HG03520 (cell line): ENCODE data around the gene SH3RF3.

ENCODE experiments used
- ATAC-seq: cut with Tn5 transposase; IDR thresholded peaks from one replicate; pipeline ENCODE4 v1.9.1; 2021; ENCODE audit warnings: mild to moderate bottlenecking, moderate library complexity; ENCODE audit not compliant: unreplicated experiment

The SH3RF3 gene

DNA sequence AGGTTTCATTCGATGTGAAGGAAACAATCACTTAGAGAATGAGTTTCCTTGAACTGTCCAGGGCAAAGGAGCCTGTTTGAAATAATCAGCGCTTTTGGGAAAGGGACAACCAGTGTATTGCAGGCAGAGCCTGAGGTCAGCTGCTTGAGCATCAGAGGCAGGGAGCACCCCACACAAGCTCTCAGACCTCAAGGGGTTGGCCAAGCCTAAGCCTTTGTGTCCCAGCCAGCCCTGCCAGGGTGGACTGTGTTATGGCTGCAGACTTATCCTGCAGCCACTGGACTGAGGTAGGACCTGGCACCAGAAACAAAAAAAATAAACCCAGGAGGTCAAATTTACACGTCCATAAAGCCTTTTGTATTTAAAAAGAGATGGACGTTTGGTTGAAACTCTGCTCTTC lies 256.5 kb downstream of the SH3RF3 start:
- no peak for ATAC-seq

DNA sequence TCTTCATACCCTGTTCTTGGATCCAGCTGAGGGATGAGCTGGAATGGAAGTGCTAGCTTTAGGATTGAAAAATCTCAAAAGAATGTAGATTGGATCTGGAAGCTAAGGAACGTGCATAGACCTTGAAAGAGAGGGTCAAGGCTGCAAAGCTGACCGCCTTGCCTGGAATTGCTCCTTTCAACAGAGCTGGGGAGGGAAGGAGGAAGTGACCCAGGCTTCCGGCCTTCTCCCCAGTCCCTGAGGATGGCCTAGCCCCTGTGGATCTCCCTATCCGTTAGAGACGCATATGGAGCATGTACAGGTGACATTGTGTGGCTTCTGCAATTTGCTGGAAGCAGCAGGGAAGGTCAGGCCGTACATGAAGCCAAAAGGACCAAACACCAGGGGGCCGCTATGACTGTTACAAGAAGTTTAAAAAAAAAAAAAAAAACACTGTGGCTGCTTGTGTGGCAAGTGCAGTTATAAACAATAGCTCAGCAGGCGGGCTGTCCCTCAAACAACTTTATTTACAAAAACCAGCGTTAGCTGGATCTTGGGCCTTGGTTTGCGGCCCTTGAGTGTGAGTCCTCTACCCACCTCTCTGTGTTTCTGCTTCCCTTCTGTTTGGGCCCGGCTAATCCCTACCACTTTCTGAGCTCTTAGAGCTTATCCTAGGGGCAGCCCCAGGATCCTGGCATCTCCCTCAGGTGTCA lies 257.1 kb downstream of the SH3RF3 start:
- no peak for ATAC-seq

DNA sequence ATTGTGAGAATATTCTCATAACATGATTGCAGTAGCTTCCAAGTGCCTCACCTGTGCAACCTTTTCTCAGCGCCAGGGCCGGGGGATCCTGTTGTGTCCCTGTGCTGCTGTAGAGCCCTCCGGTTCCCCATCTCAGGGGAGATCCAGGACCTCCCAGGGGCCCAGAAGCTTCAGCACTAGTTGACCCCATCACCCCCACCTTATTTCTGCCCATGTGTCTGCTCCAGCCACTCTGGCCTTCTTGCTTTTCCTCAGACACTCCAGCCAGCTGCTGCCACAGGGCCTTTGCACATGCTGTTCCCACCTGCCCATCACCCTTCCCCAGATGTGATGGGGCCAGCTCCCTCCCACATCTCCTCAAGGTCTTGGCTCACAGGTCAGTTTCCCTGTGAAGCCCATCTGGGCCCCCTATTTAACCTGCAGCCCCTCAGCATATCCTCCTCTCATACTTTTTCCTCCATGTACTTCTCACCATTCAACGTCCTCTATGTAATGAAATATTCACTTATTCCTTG lies 258.3 kb downstream of the SH3RF3 start:
- ATAC-seq = no peak

DNA sequence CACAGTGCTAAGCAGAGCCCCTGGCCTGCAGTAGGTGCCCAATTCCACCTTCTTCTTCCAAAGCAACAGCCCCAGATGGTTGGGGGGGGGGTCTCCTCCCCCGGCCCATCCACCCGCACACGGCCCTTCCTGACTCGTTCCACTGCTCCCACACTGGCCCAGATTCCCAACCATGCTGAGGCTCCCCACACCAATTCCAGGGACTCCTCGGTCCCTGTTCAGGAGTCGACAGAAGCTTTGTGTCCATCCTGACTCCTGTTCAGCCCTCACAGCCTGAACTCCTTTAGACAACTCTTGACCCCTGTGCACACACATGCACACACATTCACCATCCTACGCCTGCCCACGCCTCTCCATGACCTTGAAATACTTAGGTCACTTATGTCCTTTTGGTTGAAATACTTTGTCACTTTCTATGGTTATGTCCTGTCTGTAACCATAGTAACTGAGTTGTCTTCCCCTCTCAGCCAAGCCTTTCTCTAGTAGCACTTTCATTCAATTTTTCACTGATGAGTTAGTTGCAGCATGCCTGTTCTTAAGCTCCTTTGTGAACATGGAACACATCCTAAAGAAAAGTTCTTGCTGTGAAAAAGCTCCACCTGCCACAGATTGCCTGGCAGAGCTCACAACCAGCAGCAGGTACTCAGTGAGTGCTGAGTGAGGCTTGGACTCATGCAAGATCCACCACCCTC lies 258.9 kb downstream of the SH3RF3 start:
- ATAC-seq = no peak

DNA sequence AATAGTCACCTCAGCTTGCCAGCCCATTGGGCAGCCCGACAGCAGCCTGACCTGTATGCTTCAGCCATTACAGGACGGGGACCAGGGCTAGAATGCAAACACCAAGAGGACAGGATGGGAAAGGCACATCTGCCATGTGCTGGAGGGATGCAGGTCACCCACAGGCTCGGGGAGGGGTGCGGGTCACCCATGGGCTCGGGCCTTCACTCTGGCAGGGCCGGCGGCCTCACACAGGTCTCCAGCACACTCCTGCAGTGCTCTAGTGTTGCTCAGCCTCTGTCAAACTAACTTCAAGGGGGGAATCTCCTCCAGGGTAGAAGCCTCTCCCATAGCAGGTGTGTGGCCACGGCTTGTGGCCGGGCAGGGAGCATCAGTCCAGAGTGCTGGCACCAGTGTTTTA lies 262.2 kb downstream of the SH3RF3 start:
- no peak for ATAC-seq

DNA sequence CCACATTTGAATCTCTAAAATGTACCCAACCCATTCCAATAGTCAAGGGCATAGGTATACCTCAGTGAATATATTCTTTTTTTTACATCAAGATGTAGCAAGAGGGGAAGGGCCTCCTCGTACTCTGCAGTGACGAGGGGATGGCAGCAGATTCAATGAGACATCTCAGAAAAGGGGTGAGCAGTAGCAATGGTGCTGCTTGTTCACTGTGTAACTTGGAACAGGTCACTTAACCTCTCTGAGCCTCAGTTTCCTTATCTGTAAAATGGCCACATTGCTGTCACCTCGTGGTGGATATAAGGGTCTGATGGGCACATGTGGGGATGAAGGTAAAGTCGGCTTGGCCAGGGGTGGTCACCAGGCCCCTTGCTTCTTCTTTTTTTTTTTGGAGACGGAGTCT lies 263.1 kb downstream of the SH3RF3 start:
- no peak for ATAC-seq

DNA sequence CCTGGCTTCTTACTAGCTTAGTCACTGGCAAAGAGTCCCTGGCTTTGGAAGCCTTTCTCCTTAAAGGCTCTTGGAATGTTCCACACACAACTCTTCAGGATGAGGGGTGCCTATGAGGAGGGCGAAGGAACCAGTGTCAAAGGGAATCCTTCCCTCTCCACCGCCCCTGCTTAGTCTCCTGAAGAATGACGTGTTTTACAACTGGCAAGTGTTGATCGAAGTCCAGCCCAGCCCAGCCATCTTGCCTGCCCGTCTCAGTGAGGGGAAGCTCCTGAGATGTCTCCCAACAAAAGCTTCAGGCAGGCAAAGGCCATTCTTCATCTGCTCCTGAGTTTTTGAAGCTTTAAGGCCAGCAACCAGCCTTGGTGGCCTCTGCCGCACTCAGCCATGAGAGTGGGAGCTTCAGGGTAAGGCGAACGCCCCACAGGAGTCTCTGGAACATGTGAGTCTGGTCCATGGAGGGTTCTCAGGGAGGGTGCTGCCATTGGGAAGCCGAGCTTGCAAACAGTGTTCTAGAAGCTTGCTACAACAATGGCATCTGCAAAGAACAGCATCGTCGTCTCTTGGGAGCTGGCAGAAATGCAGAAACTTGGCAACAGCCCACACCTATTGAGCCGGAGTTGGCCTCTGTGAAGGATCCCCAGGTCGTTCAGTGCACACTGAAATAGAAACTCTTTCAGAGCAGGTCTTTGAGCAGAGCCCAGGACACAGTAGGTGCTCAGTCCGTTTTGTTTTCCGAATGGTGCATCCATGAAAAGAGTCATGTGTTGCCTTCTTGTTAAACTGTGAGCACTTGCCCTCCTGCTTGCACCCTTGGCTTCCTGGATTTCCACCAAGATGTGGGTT lies 264.0 kb downstream of the SH3RF3 start:
- ATAC-seq = no peak

GRCh38 chr2:109393662-109393972 lies 264.6 kb downstream of the SH3RF3 start:
- ATAC-seq = no peak

DNA sequence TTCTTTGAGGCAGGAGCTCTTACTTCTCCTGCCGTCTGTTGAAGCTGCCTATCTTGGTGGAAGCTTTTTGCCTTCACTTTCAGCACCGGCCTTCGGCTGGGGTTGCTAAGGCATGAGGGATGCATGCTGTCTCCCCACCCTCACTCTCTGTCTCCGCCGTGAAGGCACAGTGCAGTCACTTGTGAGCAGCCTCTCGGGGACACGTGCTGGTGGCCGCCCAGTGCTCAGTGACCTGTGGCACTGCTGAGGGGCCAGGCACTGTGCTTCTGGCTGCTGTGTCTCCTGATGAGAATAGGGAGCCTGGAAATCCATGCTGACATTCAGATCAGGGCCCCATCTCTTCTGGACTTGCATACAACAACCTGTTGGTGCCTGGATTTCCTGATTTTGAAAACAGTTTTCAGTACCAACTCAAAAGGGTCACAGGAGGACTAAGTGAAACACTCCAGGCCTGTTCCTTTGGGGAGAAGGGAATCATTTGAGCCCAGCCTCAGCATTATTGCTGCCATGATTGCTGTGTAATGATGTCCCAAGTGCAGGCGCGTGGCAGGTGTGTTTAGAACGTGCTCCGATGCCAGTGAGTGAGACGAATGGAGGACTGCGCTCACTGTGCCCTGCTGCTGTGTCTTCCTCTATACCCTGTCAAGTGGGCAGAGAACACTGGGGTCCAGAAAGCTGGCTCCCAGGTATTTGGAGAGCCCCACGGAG lies 266.6 kb downstream of the SH3RF3 start:
- ATAC-seq = no peak

DNA sequence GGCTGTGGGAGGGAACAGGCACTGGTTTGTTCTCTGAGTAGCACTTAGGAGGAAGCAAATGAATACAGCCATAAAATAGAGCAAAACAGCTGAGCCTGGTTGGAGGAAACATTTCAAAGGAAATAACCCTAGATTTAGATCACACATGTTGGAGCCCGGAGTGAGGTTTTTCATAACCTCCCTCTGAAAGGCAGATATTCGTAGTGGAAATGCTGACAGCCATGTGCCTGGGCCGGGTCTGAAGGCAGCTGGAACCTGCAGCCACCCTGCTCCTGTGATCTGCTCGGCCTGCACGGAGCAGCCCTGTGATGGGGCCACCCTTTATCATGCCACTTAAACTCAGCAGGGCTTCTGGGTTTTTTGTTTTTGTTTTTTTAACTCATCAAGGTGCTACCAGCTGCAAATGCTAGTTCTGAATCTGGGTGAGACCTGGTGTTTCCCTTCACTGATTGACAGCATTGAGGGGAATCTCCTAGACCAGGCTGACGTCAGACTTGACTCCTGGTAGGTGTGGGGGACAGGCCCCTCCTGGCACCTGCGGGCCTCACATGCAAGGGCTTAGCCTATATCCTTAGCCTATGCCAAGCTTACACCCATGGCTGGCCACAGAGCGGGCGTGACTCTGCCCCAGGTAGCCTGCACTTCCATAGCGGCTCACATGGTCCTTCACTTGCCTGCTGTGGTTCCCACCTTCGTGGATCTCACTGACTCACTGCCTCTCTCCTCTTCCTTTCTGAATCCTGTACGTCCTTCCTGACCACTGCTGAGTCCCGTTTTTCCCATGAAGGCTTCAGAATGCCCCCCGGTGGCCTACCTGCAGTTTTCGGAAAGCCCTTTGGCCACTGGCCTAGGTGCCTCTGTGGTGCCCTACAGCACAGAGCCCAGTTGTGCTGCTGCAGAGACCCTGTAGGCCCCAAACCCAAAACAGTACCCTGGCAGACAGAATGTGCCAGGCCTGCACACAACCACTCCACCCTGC lies 267.5 kb downstream of the SH3RF3 start:
- no peak for ATAC-seq

DNA sequence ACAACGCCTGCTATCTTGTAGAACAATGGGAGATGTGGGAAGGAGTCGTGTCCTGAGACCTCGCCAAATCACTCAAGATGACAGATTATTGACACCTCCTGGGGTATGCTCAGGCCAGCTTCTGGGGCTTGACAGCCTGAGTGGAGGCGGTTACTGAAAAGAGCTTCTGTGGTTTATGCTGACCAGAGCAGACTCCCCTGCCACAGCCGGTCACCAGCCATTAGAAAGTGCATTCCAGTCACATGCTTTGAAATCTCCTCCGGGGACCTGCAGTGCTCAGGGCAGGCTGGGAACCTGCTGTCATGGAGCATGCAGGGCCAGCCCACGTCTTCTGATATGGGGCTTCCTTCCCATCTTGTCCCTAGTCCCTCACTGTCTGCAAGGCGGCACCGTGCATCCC lies 268.9 kb downstream of the SH3RF3 start:
- no peak for ATAC-seq

GRCh38 chr2:109398366-109399015 lies 269.5 kb downstream of the SH3RF3 start:
- no peak for ATAC-seq

DNA sequence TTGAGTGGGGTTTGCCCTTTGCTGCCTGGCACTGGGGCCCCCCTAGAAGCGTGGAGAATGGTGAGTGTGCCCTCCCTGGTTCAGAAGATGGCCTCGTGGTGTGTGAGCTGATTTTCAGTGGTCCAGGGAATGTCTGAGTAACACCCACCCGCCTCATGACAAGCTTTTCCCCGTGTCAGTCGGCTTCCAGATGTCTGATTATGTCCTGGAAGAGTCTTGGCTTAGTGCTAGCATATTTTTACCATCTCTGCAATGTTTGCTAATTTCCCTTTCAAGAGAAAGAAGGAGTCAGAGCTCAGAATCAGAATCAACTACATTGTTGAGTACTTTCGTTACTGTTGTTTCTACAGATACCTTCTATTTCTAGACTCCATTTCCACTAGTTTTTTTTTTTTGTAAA lies 270.1 kb downstream of the SH3RF3 start:
- ATAC-seq = no peak

- no peak for ATAC-seq
Measured at GRCh38 chr2:109400102-109400501, 271.1 kb downstream of the SH3RF3 start.

DNA sequence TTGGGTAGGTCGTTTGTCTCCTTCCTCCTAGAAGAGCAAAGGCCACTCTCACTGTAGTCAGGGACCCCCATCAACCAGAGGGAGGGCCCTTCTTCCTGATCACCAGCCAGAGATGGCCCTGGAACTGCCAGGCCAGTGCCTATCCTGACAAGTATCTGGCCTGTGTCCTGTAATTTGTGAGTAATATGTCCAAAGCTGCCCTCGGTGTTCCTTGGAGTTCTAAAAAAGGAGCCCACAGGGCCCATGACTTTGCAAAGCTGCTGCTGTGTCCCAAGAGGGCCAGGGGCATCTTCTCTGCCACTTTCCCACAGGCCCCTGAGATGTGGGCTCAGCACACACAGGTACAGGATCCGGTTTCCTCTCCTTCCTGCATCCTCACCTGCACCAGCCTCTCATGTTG lies 272.4 kb downstream of the SH3RF3 start:
- no peak for ATAC-seq

- no peak for ATAC-seq
Measured at GRCh38 chr2:109402180-109402579, 273.2 kb downstream of the SH3RF3 start.

- no peak for ATAC-seq
Measured at GRCh38 chr2:109402980-109403840, 274.2 kb downstream of the SH3RF3 start.

DNA sequence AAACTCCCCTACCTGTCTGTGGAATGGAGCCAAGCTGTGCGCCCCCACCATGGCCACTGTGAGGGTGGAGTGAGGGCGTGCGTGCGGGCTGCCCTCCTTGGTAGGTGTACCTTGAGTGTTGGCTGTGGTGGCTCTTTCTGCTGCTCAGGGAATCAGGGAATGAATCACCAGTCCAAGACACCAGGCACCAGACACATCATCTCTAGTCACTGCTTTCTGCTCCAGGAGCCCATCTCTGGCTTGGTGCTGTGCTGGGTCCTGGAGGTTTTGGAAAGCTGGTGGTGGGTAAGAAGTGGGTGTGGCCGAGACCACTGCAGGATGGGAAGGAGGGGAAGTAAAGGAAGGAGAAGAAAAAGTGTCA lies 274.8 kb downstream of the SH3RF3 start:
- ATAC-seq = no peak

DNA sequence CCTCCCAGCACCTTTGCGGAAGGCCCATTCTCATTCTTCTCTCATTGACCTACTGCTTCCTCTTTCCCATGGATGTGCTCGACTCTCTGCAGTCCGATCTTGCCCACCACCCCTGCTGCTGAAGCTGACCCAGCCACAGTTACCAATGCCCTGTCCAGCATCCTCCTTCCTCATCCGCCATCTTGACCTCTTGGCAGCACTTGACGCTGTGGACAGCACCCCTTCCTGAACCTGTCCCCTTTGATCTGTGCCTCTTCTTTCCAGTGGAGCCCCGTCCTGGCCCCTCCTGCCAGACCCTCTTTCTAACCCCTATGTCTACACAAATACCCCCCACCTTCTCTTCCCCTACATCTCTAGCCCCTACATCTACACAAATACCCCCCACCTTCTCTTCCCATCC lies 275.7 kb downstream of the SH3RF3 start:
- no peak for ATAC-seq
